ENCODE measurements around the gene RAD9A.
A peak's percentile ranks its signal among the peaks of the same experiment; 100 is the strongest.

Gene RAD9A

GRCh38 chr11:67369801-67370284, 21.9 kb upstream of the RAD9A start:
- no CpG with 5 or more reads among the region's 12 CpGs for WGBS (ENCODE audit: extremely low coverage, insufficient coverage, low lambda C conversion rate)
- no peak overlapping the region for H3K4ac ChIP-seq (ENCODE audit: low read depth, low read length)
- H3K36me3 ChIP-seq (ENCODE audit: control insufficient read depth, insufficient read depth, low read length) = no peaks in the 10 kb centered on the region
- no peaks in the 10 kb centered on the region for H3K79me2 ChIP-seq (ENCODE audit: control insufficient read depth, insufficient read depth, low read length)
- no peak overlapping the region for H3K4me2 ChIP-seq (ENCODE audit: low read length)
- DNase-seq = no peak
- no peak overlapping the region for H4K8ac ChIP-seq (ENCODE audit: low read depth, low read length)
- no peak overlapping the region for H3K23ac ChIP-seq (ENCODE audit: low read length)
- H4K5ac ChIP-seq (ENCODE audit: low read length) = no peak overlapping the region
- no peaks in the 10 kb centered on the region for H3K27me3 ChIP-seq (ENCODE audit: insufficient read depth, low read length, poor library complexity)
- no peak overlapping the region for H2BK5ac ChIP-seq (ENCODE audit: low read length)
- no peak overlapping the region for H3K9ac ChIP-seq (ENCODE audit: low read length)
- H3K18ac ChIP-seq (ENCODE audit: low read length) = no peak overlapping the region
- H3K4me3 ChIP-seq (ENCODE audit: low read length) = no peak overlapping the region
- no peak overlapping the region for H3K27ac ChIP-seq (ENCODE audit: low read depth, low read length)
- H3K79me1 ChIP-seq (ENCODE audit: low read length) = no peaks in the 10 kb centered on the region
- H2AK5ac ChIP-seq (ENCODE audit: low read length) = no peak overlapping the region
- no peak overlapping the region for H2BK15ac ChIP-seq (replicated peaks; ENCODE audit: low read depth)
- H2BK120ac ChIP-seq (ENCODE audit: low read depth, low read length) = no peak overlapping the region
- H3K56ac ChIP-seq (ENCODE audit: low read length) = no peak overlapping the region
- peaks cover 12% of the 10 kb centered on the region for H3K4me1 ChIP-seq (ENCODE audit: control insufficient read depth, low read depth, low read length)

DNA sequence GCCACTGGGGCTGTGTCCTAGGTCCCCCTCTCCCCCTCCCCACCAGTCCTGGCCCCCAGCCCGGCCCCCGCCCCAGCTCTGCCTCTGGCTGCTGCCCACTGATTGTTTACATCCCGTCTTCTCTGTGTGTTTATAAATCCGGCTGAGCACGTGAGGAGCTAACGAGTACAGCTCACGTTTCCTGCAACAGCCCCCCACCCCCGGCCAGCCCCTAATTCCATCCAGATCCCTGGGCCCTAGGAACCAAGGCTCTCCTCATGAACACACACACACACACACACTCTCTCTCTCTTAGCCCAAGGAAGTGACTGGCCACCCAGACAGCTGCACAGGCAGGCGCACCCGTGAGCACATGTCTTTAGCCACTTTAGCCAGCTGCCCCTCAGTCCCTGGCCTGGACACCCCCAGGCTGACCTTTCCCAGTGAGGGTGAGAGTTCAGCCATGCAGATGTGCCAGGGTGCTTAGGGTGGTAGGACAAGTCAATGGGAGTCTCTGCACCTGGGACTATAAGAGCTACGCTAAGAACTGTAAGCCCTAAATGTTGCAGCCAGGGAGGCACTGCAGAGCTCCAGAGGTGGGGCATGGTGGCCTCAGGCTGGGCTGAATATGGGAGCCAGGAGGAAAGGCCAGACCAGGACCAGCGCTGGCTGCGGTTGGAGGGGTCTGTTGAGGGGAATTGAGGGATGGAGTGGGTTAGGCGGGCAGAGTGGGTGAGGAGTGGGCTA, 21.3 kb upstream of the RAD9A start:
- Histone ChIP-seq H3K79me2 (ENCODE audit: control insufficient read depth, insufficient read depth, low read length) (no peaks in the 10 kb centered on the region), H3K36me3 (ENCODE audit: control insufficient read depth, insufficient read depth, low read length) (no peaks in the 10 kb centered on the region), H2BK120ac (ENCODE audit: low read depth, low read length) (no peak overlapping the region), H3K4me2 (ENCODE audit: low read length) (no peak overlapping the region), H3K4me1 (ENCODE audit: control insufficient read depth, low read depth, low read length) (peaks cover 12% of the 10 kb centered on the region), H4K8ac (ENCODE audit: low read depth, low read length) (no peak overlapping the region), H2BK15ac (replicated peaks; ENCODE audit: low read depth) (no peak overlapping the region), H3K18ac (ENCODE audit: low read length) (no peak overlapping the region), H4K5ac (ENCODE audit: low read length) (no peak overlapping the region), H3K23ac (ENCODE audit: low read length) (no peak overlapping the region), H3K9ac (ENCODE audit: low read length) (peak overlapping the region; percentile 28), H3K27me3 (ENCODE audit: insufficient read depth, low read length, poor library complexity) (no peaks in the 10 kb centered on the region), H2AK5ac (ENCODE audit: low read length) (no peak overlapping the region), H2BK5ac (ENCODE audit: low read length) (no peak overlapping the region), H3K56ac (ENCODE audit: low read length) (peak overlapping the region; percentile 30), H3K4me3 (ENCODE audit: low read length) (no peak overlapping the region), H3K27ac (ENCODE audit: low read depth, low read length) (no peak overlapping the region), H3K79me1 (ENCODE audit: low read length) (no peaks in the 10 kb centered on the region), H3K4ac (ENCODE audit: low read depth, low read length) (no peak overlapping the region)
- no CpG with 5 or more reads among the region's 14 CpGs for WGBS (ENCODE audit: extremely low coverage, insufficient coverage, low lambda C conversion rate)
- DNase-seq = no peak

GRCh38 chr11:67371189-67371910, 20.4 kb upstream of the RAD9A start:
- Histone ChIP-seq H3K27ac (ENCODE audit: low read depth, low read length) (no peak overlapping the region), H2BK15ac (replicated peaks; ENCODE audit: low read depth) (no peak overlapping the region), H2AK5ac (ENCODE audit: low read length) (no peak overlapping the region), H3K56ac (ENCODE audit: low read length) (peak overlapping the region; percentile 81), H3K79me2 (ENCODE audit: control insufficient read depth, insufficient read depth, low read length) (no peaks in the 10 kb centered on the region), H4K8ac (ENCODE audit: low read depth, low read length) (no peak overlapping the region), H3K18ac (ENCODE audit: low read length) (no peak overlapping the region), H3K23ac (ENCODE audit: low read length) (peak overlapping the region; percentile 48), H3K4ac (ENCODE audit: low read depth, low read length) (no peak overlapping the region), H3K79me1 (ENCODE audit: low read length) (no peaks in the 10 kb centered on the region), H3K27me3 (ENCODE audit: insufficient read depth, low read length, poor library complexity) (no peaks in the 10 kb centered on the region), H4K5ac (ENCODE audit: low read length) (no peak overlapping the region), H3K4me1 (ENCODE audit: control insufficient read depth, low read depth, low read length) (peaks cover 18% of the 10 kb centered on the region), H2BK5ac (ENCODE audit: low read length) (no peak overlapping the region), H3K4me2 (ENCODE audit: low read length) (peak overlapping the region; percentile 87), H2BK120ac (ENCODE audit: low read depth, low read length) (no peak overlapping the region), H3K36me3 (ENCODE audit: control insufficient read depth, insufficient read depth, low read length) (no peaks in the 10 kb centered on the region), H3K4me3 (ENCODE audit: low read length) (no peak overlapping the region), H3K9ac (ENCODE audit: low read length) (peak overlapping the region; percentile 57)
- no CpG with 5 or more reads among the region's 8 CpGs for WGBS (ENCODE audit: extremely low coverage, insufficient coverage, low lambda C conversion rate)
- DNase-seq = peak; percentile 80

DNA sequence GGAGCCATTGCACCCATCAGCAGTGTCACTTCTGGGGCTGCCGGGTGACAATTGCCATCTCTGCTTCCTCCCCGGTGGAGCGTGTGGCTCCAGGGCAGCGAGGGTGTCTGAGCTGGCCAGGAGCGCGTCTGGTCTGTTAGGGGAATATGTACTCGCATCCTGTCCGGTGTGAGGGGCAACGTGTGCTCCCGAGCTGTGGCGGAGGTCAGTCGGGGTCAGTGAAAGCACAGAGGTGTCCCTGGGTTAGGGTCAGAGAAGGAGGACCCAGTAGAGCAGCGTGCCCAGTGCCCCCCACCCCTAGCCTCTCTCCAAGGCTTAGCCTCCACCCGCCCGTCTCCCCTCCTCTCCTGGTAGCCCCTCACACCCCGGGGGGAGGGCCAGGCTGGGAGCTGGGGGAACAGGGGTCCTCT, 19.9 kb upstream of the RAD9A start:
- no CpG with 5 or more reads among the region's 16 CpGs for WGBS (ENCODE audit: extremely low coverage, insufficient coverage, low lambda C conversion rate)
- Histone ChIP-seq H3K27ac (ENCODE audit: low read depth, low read length) (peak overlapping the region; percentile 0), H3K56ac (ENCODE audit: low read length) (peak overlapping the region; percentile 81)

DNA sequence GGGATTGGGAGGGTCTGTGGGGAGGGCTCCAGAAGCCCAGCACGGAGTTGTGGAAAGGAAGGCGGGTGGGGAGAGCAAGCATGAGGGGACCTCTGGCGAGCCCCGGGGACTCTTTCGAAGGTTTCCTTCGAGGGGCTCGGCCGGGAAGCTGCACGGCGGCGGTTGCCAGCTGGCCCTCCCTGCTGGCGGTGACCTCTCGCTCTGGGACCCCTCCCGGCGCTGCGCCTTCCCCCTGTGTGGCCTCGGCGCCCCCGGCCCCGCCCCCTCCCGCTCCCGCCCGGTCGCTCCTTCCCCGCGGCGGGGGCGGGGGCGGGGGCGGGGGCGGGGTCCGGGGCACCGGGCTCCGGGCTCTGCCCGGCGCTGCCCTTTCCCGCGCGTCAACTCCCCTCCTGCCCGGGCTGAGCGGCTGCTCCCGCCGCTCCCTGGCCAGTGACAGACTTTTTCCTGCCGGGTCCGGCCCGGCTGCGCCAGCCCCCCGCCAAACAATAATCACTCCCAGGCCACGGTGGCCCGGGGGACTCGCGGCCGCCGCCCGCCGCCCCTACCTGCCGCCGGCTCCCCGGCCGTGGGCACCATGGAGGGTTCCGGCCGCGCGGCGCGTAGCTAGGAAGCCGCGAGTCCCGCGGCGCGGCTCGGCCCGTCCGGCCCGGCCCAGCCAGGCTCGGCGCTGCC, 19.3 kb upstream of the RAD9A start:
- H3K36me3 ChIP-seq (ENCODE audit: control insufficient read depth, insufficient read depth, low read length) = no peaks in the 10 kb centered on the region
- H3K4ac ChIP-seq (ENCODE audit: low read depth, low read length) = peak overlapping the region; percentile 98
- H3K23ac ChIP-seq (ENCODE audit: low read length) = no peak overlapping the region
- H2BK120ac ChIP-seq (ENCODE audit: low read depth, low read length) = no peak overlapping the region
- peak overlapping the region; percentile 87 for H3K4me2 ChIP-seq (ENCODE audit: low read length)
- peak overlapping the region; percentile 97 for H3K18ac ChIP-seq (ENCODE audit: low read length)
- peak overlapping the region; percentile 43 for H3K4me3 ChIP-seq (ENCODE audit: low read length)
- WGBS (ENCODE audit: extremely low coverage, insufficient coverage, low lambda C conversion rate) = no CpG with 5 or more reads among the region's 78 CpGs
- no peak overlapping the region for H2BK5ac ChIP-seq (ENCODE audit: low read length)
- H3K27me3 ChIP-seq (ENCODE audit: insufficient read depth, low read length, poor library complexity) = no peaks in the 10 kb centered on the region
- H2BK15ac ChIP-seq (replicated peaks; ENCODE audit: low read depth) = no peak overlapping the region
- peak overlapping the region; percentile 89 for H3K9ac ChIP-seq (ENCODE audit: low read length)
- peak overlapping the region; percentile 69 for H4K8ac ChIP-seq (ENCODE audit: low read depth, low read length)
- no peak overlapping the region for H2AK5ac ChIP-seq (ENCODE audit: low read length)
- peak overlapping the region; percentile 94 for H3K27ac ChIP-seq (ENCODE audit: low read depth, low read length)
- H3K79me1 ChIP-seq (ENCODE audit: low read length) = no peaks in the 10 kb centered on the region
- DNase-seq = no peak
- H3K79me2 ChIP-seq (ENCODE audit: control insufficient read depth, insufficient read depth, low read length) = no peaks in the 10 kb centered on the region
- H3K4me1 ChIP-seq (ENCODE audit: control insufficient read depth, low read depth, low read length) = peaks cover 19% of the 10 kb centered on the region
- no peak overlapping the region for H4K5ac ChIP-seq (ENCODE audit: low read length)
- H3K56ac ChIP-seq (ENCODE audit: low read length) = peak overlapping the region; percentile 91

More for the DNA sequence above, 19.9 kb upstream of the RAD9A start:
- H3K4me2 ChIP-seq (ENCODE audit: low read length) = peak overlapping the region; percentile 87
- peak overlapping the region; percentile 57 for H3K9ac ChIP-seq (ENCODE audit: low read length)
- H3K79me2 ChIP-seq (ENCODE audit: control insufficient read depth, insufficient read depth, low read length) = no peaks in the 10 kb centered on the region
- no peak overlapping the region for H4K8ac ChIP-seq (ENCODE audit: low read depth, low read length)
- no peak overlapping the region for H2BK15ac ChIP-seq (replicated peaks; ENCODE audit: low read depth)
- H3K18ac ChIP-seq (ENCODE audit: low read length) = peak overlapping the region; percentile 77
- peak overlapping the region; percentile 65 for H3K4ac ChIP-seq (ENCODE audit: low read depth, low read length)
- H2AK5ac ChIP-seq (ENCODE audit: low read length) = peak overlapping the region; percentile 35
- H3K79me1 ChIP-seq (ENCODE audit: low read length) = no peaks in the 10 kb centered on the region
- no peaks in the 10 kb centered on the region for H3K27me3 ChIP-seq (ENCODE audit: insufficient read depth, low read length, poor library complexity)
- no peaks in the 10 kb centered on the region for H3K36me3 ChIP-seq (ENCODE audit: control insufficient read depth, insufficient read depth, low read length)
- no peak overlapping the region for H2BK120ac ChIP-seq (ENCODE audit: low read depth, low read length)
- no peak for DNase-seq
- H3K4me3 ChIP-seq (ENCODE audit: low read length) = peak overlapping the region; percentile 19
- H2BK5ac ChIP-seq (ENCODE audit: low read length) = no peak overlapping the region
- H3K23ac ChIP-seq (ENCODE audit: low read length) = peak overlapping the region; percentile 48
- H4K5ac ChIP-seq (ENCODE audit: low read length) = no peak overlapping the region
- H3K4me1 ChIP-seq (ENCODE audit: control insufficient read depth, low read depth, low read length) = peaks cover 19% of the 10 kb centered on the region
